GM21367 (cell line): Measurements from ENCODE around the gene EBF4.

ENCODE experiments used
- ATAC-seq: cut with Tn5 transposase; IDR thresholded peaks from one replicate; pipeline ENCODE4 v1.9.1; 2021; ENCODE audit not compliant: unreplicated experiment

The EBF4 gene

GRCh38 chr20:2741881-2742280 is 49.3 kb downstream of the EBF4 start:
- ATAC-seq, result no peak

GRCh38 chr20:2742431-2742830 is 49.9 kb downstream of the EBF4 start:
- no peak for ATAC-seq

GRCh38 chr20:2742934-2743559 is 50.5 kb downstream of the EBF4 start:
- ATAC-seq, result no peak

DNA sequence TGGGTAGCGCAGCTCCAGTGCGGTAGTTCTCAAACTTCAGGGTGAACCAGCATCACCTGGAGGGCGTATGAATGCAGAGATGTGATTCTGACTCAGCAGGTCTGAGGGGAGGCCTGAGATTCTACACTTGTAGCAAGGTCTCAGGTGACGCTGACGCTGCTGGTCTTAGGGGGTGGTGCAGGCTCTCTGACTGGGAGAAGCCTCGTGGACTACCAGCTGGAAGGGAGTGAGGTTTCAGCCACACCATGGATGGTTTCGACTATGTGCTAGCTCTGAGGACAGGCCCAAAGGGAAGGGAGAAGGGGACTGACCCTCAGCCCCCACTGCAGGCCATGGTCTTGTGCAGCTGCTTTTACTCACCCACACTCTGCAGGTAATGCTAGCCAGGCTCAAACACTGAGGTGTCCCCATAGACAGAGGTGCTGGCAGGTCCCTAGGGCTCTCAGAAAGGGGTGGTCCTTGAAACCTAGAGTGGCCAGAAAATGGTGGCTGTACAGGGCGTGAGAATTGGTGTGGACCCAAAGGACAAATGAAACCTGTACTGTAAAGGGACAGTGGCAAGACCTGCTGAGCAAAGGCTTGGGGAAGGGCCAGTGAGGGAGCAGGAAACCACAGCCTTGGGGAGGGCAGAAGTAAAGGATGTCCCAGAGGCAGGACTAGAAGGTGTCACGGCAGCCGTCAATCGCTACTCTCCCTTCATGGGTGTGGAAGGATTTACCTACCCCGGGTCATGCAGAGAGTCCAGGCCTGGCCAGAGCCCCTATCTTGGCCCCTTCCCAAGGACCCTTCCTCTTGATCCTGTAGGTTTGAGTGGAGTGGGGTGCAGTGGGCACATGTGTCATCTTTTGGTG is 52.7 kb downstream of the EBF4 start:
- ATAC-seq, result no peak

DNA sequence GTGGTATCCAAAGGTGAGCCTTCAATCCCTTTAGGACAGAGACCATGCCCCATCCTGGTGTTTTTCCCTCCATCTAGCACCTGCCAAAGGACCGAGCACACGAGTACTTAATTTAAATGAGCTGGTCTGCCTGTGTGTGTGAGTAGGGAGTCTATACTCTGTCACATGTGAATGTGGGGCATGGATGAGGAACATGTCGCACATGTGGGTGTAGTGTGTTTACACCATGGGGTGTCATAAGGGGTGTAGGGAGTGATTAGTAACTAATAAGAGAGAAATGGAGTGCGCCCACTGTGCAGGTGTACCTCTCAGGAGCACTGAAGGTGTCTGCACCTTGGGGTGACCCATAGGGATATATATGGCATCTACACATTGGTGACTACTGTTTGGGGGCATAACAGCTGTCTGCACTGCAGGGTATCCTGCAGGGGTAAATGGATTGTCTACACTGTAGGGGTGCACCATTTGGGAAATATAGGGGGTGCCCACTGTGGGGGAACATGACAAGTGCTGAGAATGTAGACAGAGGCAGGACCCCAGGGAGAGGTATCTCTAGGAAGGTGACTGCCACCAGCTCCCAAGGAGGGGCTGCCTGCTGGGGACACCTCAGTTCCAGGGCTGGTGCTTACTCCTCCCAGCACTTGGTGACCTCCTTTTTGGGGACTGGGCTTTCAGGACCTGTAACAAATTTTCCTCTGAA is 53.5 kb downstream of the EBF4 start:
- ATAC-seq, result no peak

DNA sequence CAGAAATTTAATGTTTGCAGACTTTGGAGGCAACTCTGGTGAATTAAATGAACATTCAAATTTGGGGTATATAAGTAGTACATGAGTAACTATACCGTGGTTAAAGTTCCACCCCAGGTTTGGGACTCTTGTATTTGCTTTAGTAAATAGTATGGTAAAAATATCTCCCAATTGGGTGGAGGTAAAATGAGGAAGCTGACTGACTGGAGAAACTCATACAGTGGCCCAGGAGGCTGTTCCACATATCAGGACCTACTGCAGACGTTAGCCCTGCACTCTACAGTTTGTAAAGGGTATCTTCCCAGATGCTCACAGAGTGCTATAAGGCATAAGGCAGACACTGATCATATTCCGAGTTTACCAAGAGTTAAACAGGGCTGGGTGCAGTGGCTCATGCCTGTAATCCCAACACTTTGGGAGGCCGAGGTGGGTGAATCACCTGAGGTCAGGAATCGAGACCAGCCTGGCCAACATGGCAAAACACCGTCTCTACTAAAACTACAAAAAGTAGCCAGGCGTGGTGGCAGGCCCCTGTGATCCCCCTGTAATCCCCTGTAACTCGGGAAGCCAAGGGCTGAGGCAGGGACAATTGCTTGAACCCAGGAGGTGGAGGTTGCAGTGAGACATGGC is 54.2 kb downstream of the EBF4 start:
- no peak for ATAC-seq

DNA sequence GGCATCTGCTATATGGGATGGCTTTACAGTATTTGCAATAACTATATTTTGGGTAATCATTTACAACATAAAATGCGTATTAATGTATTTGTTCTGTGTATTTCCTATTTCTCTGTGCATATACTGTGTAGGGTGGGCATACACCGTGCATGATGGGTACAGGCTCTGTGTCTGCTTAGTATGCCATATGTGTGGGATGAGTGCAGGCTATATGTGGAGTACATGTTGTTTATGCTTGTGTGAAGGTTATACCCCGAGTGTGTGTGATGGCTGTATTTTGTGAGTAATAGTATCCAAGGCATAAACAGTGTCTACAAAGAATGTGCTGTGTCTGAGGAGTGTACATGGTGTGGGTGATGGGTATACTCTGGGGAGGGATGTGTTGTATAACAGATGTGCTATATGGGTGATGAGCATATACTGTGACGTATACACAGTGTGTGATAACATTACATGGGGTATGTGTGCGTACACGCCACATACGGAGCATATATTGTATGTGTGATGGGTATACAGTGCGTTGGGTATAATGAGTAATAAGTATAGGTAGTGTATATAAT is 55.2 kb downstream of the EBF4 start:
- no peak for ATAC-seq

- no peak for ATAC-seq
Measured at GRCh38 chr20:2748551-2749342, 56.2 kb downstream of the EBF4 start.

DNA sequence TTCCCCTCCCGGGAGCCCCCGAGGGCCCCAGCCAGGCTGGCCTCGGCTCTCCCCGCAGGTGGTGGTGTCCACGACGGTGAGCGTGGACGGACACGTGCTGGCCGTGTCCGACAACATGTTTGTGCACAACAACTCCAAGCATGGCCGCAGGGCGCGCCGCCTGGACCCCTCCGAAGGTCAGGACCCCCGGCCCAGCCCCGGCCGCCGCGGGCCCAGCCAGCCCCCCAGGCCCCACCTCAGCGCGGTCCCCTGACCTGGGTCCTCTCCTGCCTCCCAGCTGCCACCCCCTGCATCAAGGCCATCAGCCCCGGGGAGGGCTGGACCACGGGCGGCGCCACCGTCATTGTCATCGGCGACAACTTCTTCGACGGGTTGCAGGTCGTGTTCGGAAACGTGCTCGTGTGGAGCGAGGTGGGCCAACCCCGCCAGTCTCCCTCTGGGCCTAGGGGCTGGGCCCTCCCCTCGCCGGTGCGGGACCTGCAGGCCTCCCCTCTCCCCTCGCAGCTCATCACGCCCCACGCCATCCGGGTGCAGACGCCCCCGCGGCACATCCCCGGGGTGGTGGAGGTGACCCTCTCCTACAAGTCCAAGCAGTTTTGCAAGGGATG is 56.9 kb downstream of the EBF4 start:
- no peak for ATAC-seq

GRCh38 chr20:2749951-2750490 is 57.4 kb downstream of the EBF4 start:
- no peak for ATAC-seq

DNA sequence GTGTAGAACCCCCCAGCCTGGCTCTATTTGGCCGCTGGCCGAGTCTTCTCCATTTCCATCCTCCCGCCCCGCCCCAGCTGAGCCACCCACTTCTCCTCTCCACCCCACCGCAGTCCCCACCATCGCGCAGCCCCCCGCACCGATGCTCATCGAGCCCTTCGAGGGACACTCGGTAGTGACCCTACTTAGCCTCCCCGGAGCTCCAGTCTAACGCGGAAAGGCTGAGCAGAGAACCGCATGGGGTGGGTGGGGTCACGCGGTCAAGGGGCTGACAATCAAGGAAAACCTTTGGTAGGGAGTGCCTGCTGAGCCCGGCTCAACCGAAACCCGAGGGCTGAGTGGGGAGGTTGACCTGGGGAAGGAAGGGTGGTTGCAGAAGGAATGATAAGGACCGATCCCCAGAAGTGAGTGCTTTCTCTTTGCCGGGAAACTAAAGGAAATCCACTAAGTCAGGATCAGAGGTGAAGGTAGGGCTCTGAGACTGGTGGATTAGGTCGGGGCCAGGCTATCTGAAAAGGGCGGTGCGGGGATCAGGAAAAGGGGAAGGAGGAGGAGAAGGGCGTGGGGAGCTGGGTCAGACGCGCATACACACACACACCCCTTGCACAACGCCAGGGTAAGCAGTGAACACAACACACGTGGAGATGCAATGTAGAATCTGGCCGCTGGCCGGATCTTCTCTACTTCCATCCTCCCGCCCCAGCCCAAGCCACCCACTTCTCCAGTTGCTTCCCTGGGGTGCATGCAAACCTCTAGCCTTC is 58.1 kb downstream of the EBF4 start:
- ATAC-seq, result no peak

GRCh38 chr20:2751347-2751877 is 58.8 kb downstream of the EBF4 start:
- ATAC-seq, result no peak

GRCh38 chr20:2751878-2752566 is 59.4 kb downstream of the EBF4 start:
- no peak for ATAC-seq

DNA sequence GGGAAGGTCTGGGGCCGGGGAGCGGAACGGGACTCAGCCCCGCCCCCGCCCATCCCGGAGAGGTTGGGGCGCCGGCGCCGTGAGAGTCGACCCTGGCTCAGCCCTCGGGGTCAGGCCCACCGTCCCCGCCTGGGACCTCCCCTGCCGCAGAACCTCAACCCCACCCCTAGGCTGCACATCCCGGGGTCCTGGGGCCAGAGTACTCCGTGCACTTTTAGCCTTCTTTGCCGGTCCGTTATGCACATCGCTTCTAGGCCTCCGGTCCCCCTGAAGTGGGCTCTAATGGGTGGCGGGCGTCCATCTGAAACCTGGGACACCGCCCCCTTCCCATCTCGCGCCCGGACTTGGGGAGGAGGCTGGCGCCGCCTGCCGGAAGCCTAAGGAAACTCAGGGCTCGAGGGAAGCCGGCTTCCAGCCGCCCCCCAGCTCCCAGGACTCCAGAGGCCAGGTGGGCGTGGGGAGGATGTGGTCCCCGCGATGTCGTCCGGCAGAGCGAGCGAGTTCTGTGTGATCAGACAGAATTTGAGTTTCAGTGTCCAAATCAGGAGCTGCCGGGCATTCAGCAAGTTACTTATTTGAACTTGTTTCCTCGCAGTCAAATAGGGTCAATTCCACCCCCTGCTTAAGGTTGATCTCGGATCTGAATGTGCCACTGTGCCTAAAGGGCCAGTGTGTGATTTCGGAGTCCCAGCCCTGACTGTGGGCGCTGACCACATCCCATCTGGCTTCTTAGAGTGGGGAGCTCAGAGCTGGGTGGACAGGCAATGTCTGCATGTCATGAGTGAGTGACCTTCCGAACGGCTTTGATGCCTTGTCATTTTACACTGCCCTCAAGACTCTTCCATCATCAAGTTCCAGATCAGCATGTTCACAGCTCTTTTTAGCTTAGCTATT is 60.2 kb downstream of the EBF4 start:
- no peak for ATAC-seq

DNA sequence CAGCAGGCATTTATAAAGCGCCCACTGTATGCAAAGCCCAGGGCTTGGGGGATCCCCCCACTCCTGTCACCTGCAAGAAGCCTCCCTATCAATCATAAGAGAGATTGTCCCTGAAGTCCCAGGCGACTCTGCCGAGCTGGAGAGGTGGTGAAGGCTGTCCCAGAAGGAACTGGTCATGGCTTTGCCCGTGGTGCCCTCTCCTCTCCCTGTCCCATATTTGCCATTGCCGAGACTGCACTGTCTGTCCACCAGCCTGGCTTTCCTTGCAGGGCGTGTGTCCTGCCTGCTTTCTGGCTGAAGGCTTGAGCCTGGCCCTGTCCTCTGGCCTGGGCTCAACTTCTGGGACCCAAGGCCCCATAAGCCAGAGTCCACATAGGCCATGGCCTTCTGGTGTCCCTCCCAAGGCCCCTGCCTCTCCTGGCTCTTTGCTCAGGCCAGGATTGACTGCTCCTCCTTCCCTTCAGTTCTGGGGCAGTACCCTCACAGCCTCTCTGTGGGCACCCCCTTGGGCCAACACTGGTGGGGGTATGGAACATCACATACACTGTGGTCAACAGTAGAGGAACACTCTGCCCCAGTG is 61.0 kb downstream of the EBF4 start:
- ATAC-seq, result no peak

DNA sequence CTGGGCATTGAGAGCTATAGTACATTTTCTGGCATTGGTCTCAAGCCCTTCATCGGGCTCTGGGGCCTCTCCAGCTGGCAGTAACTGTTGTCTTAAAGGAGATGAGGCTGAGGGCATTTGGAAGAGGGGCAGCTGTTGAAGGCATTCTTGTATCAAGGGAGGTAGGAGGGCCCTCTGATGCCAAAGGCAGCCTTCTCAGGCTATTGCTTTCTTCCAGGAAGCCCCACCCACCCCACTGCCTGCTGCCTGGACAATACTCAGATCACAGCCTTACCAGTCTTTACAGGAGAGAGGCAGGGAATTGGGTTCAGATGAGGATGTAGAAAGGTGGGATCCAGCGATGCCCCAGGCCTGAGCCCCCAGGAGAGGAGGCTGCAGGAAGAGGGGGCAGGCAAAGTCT is 61.8 kb downstream of the EBF4 start:
- ATAC-seq, result no peak
